MCF 10A (cell line): Measurements from ENCODE around the gene PHACTR1. TPM values are rescaled to one million over a fixed set of nuclear protein-coding genes. Genes with fewer than 3 reads are reported as not detected.

ENCODE experiments used
- BruUV-seq: library from RNA; stranded (reverse); fragments of 400-500 nt; replicated peaks from 2 replicates; lab custom pipeline; 2021; lab: Mats Ljungman, UMichigan
- CTCF ChIA-PET: fragments of 300-600 bp; sonication (Branson Sonifier 250); formaldehyde crosslinking; extraction: SDS; loops from one replicate; lab custom pipeline; 2021; ENCODE audit warnings: antibody characterized with exemption, inconsistent platforms; lab: Yijun Ruan, JAX
- POLR2A ChIA-PET: fragments of 300-600, 350-650 bp; sonication (Branson Sonifier 250); formaldehyde crosslinking; extraction: SDS; loops from one replicate; lab custom pipeline; 2020; ENCODE audit warnings: antibody characterized with exemption, inconsistent platforms; lab: Yijun Ruan, JAX
- DNase-seq: peaks from one replicate; pipeline ENCODE4 v3.0.0-alpha.2; 2018; ENCODE audit not compliant: unreplicated experiment
- H3K27ac Mint-ChIP-seq: one replicate; pipeline ENCODE4 v1.8.0; 2022; ENCODE audit warnings: mild to moderate bottlenecking, low read depth, mixed read lengths; ENCODE audit not compliant: unreplicated experiment
- H3K27me3 Mint-ChIP-seq: one replicate; pipeline ENCODE4 v1.8.0; 2022; ENCODE audit warnings: mixed read lengths; ENCODE audit not compliant: insufficient read depth, unreplicated experiment
- H3K36me3 Mint-ChIP-seq: one replicate; pipeline ENCODE4 v1.8.0; 2022; ENCODE audit warnings: mild to moderate bottlenecking, moderate library complexity, mixed read lengths; ENCODE audit not compliant: insufficient read depth, unreplicated experiment
- H3K4me1 Mint-ChIP-seq: one replicate; pipeline ENCODE4 v1.8.0; 2022; ENCODE audit warnings: mixed read lengths; ENCODE audit not compliant: insufficient read depth, unreplicated experiment
- H3K4me3 Mint-ChIP-seq: one replicate; pipeline ENCODE4 v1.8.0; 2022; ENCODE audit warnings: mild to moderate bottlenecking, moderate library complexity, mixed read lengths; ENCODE audit not compliant: unreplicated experiment
- H3K9me3 Mint-ChIP-seq: one replicate; pipeline ENCODE4 v1.8.0; 2022; ENCODE audit warnings: mixed read lengths; ENCODE audit not compliant: unreplicated experiment
- CTCF ChIP-seq: fragments of 200-600 bp; IDR thresholded peaks from one replicate; pipeline ENCODE4 v1.8.0; 2022; ENCODE audit warnings: antibody characterized with exemption, mild to moderate bottlenecking; ENCODE audit not compliant: unreplicated experiment
- intact Hi-C: fragments of 100-400 bp; cut with micrococcal nuclease; formaldehyde crosslinking; loops from 2 replicates; pipeline ENCODE4 v1.14.1; 2022
- total RNA-seq: library from RNA; stranded (reverse); gene quantifications from 2 replicates; pipeline ENCODE4 v1.2.3, GENCODE V29; 2022

Gene PHACTR1
- total RNA-seq, 1 experiment from 2014 or later: not detected

DNA sequence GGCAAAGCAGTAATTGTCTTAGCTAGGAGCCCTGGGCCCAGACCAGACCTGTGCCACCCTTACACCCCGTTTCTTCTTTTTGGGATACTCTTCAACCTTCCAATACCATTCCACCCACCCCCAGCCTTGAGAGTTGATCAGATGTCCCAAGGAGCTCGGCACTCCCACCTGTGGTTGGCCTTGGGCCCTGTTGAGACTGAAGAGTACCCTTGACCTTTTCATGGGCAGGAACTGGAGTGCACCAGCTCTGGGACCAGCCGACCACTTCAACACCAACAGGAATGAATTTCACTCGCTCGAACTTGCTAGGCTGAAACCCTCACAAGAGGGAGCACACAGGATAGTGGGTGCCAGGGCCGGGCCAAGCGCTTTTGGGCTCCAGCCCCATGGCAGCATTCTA is 273.6 kb downstream of the PHACTR1 start:
- intact Hi-C loops: no loop called here
- peaks cover 47% of the 10 kb centered on the region for H3K27me3 Mint-ChIP-seq

GRCh38 chr6:12991435-12991834 is 274.9 kb downstream of the PHACTR1 start:
- H3K36me3 Mint-ChIP-seq: no peaks in the 10 kb centered on the region
- H3K27me3 Mint-ChIP-seq: peaks cover 47% of the 10 kb centered on the region
- ChIA-PET CTCF (no interaction called here), POLR2A (no interaction called here)
- intact Hi-C loops: no loop called here
- no peak for DNase-seq
- no peak overlapping the region for H3K27ac Mint-ChIP-seq
- H3K4me3 Mint-ChIP-seq: no peak overlapping the region
- H3K4me1 Mint-ChIP-seq: no peaks in the 10 kb centered on the region
- H3K9me3 Mint-ChIP-seq: no peaks in the 10 kb centered on the region
- BruUV-seq: no TSS peak
- no peak for TF ChIP-seq CTCF

More for the DNA sequence above, 273.6 kb downstream of the PHACTR1 start:
- no peaks in the 10 kb centered on the region for H3K4me1 Mint-ChIP-seq
- DNase-seq: no peak
- CTCF ChIA-PET: no interaction called here
- H3K9me3 Mint-ChIP-seq: no peaks in the 10 kb centered on the region
- no TSS peak for BruUV-seq
- POLR2A ChIA-PET: no interaction called here
- H3K36me3 Mint-ChIP-seq: no peaks in the 10 kb centered on the region
- no peak overlapping the region for H3K4me3 Mint-ChIP-seq
- H3K27ac Mint-ChIP-seq: no peak overlapping the region
- no peak for TF ChIP-seq CTCF

DNA sequence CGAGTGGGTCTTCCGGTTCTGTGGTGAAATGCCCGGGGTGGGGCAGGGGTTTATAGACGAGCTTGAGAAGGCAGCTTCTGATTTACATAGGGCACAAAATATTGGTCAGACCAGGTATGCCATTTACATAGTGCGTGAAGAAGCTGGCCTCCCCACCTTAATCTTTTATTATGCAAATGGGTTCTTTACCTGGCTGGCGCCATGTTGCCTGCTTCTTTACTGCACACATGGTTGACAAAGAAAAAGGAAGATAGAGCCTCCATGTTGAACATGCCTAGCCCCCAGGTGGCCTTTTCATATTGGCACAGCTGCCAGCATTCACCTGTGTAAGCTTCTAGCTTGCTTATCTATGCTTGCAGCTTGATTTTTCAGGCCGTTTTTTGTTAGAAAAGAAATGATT is 276.2 kb downstream of the PHACTR1 start:
- no peaks in the 10 kb centered on the region for H3K9me3 Mint-ChIP-seq
- H3K4me1 Mint-ChIP-seq: no peaks in the 10 kb centered on the region
- no peak for TF ChIP-seq CTCF
- H3K27ac Mint-ChIP-seq: no peak overlapping the region
- no TSS peak for BruUV-seq
- H3K36me3 Mint-ChIP-seq: no peaks in the 10 kb centered on the region
- H3K27me3 Mint-ChIP-seq: peaks cover 36% of the 10 kb centered on the region
- no peak overlapping the region for H3K4me3 Mint-ChIP-seq
- intact Hi-C loops: no loop called here
- DNase-seq: no peak
- ChIA-PET CTCF (interaction anchor here (0.6 to 0.7 kb wide), 2 partner anchors 290 to 1986 kb away, joined by 3 to 6 read pairs; no protein-coding TSS in a partner anchor), POLR2A (no interaction called here)

- peaks cover 35% of the 10 kb centered on the region for H3K27me3 Mint-ChIP-seq
- no peak overlapping the region for H3K4me3 Mint-ChIP-seq
- no peak for TF ChIP-seq CTCF
- H3K36me3 Mint-ChIP-seq: no peaks in the 10 kb centered on the region
- ChIA-PET CTCF (interaction anchor here (0.7 kb wide), 1 partner anchor 1987 kb away, joined by 3 read pairs; no protein-coding TSS in a partner anchor), POLR2A (interaction anchor here (0.7 kb wide), 1 partner anchor 576 kb away, joined by 3 read pairs; no protein-coding TSS in a partner anchor)
- no peaks in the 10 kb centered on the region for H3K4me1 Mint-ChIP-seq
- no peak overlapping the region for H3K27ac Mint-ChIP-seq
- H3K9me3 Mint-ChIP-seq: no peaks in the 10 kb centered on the region
- no peak for DNase-seq
- intact Hi-C loops: no loop called here
- no TSS peak for BruUV-seq
These were observed 276.8 kb downstream of the PHACTR1 start for GRCh38 chr6:12993283-12993898.
